Peyer's patch (tissue), 4 donors: ENCODE data around the gene GMIP. TPM values are rescaled to one million over a fixed set of nuclear protein-coding genes. Genes with fewer than 3 reads are reported as not detected.

Experiments used
- DNase-seq, 3 donors: peaks; one replicate each; pipeline ENCODE4 v3.0.0-alpha.2; 2017 to 2019
- H3K27ac ChIP-seq, 4 donors: fragments of 200-600 bp; sonication (generic); one replicate each; pipeline ENCODE4 v1.5.1; 2016 to 2019
- H3K27me3 ChIP-seq, 2 donors: fragments of 200-600 bp; sonication (generic); one replicate each; pipeline ENCODE4 v1.5.1; 2019
- H3K36me3 ChIP-seq, 3 donors: fragments of 200-600 bp; sonication (generic); one replicate each; pipeline ENCODE4 v1.5.1; 2016 to 2019
- H3K4me1 ChIP-seq, 4 donors: fragments of 200-600 bp; sonication (generic); one replicate each; pipeline ENCODE4 v1.5.1; 2016 to 2019
- H3K4me3 ChIP-seq, 4 donors: fragments of 200-600 bp; sonication (generic); 1 replicate in 3 of 4; 2 replicates in 1 of 4; pipeline ENCODE4 v1.5.1; 2016 to 2019; ENCODE audit warnings: mild to moderate bottlenecking in 1 of 4
- H3K9me3 ChIP-seq, 4 donors: fragments of 200-600 bp; sonication (generic); one replicate each; pipeline ENCODE4 v1.5.1; 2016 to 2019; ENCODE audit warnings: mild to moderate bottlenecking in 1 of 4
- POLR2A ChIP-seq, 2 donors: fragments of 450-650 bp; IDR thresholded peaks; one replicate each; pipeline ENCODE4 v1.5.1; 2017; ENCODE audit warnings: antibody characterized with exemption in 2 of 2, mild to moderate bottlenecking in 2 of 2, moderate library complexity in 2 of 2
- total RNA-seq, 4 donors: library from RNA; depleted of rRNA; stranded (reverse); fragments of >200 nt; gene quantifications; one replicate each; pipeline ENCODE4 v1.1.0, GENCODE V29; 2016
- TF ChIP-seq, protein P1 (sequence below), 6 experiments: fragments of 450-650 bp in 4 of 6; fragments of 200-600 bp in 2 of 6; sonication (generic) in 1 of 6; IDR thresholded peaks; one replicate each; pipeline ENCODE4 v1.5.1; 2017 to 2019; ENCODE audit warnings: antibody characterized with exemption in 6 of 6, mild to moderate bottlenecking in 3 of 6, moderate library complexity in 1 of 6

The GMIP gene
- total RNA-seq, 4 donors from 2014 or later, result 28.0 to 66.8 (median 42.8) TPM

DNA sequence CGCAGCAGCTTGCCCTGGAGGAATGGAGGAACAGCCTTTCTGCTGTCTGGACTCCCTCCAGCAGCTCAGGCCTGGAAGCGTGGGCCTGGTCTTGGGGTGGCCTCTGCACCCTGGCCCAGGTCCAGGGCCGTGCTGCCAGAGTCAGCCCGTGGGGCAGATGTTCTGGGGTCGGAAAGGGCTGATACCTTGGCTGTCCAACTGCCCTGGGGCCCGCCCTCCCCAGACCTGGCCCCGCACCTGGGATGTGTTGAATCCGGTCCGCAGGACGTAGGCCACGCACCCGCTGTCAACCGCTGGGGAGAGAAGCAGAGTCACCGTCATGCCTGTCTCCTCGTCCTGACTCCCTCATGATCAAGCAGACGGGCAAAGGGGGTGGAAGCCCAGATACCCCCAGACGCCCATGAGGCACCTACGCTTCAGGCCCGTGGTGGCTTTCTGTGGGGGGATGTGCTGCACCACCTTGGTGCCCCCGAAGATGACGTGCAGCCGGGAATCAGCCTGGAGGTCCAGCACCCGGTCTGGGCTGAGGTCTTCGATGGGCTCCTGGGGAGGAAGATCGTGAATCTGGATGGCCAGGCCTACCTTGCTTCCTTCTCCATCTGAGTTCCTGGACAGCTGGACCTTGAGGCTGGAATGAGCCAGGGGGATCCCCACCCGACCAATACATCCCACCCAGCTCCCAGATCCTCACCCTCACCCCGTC, 12.3 kb upstream of the GMIP start:
- Histone ChIP-seq H3K4me3 (no peak overlapping the region), H3K9me3 (no peaks in the 10 kb centered on the region), H3K27me3 (no peaks in the 10 kb centered on the region), H3K36me3 (peaks cover 0 to 97% (median 0%) of the 10 kb centered on the region in 3 donors), H3K27ac (no peak overlapping the region), H3K4me1 (peaks cover 0 to 1% (median 0%) of the 10 kb centered on the region in 4 donors)
- TF ChIP-seq POLR2A (IDR thresholded peaks at IDR 0.05), result no peak
- TF ChIP-seq, protein P1, sequence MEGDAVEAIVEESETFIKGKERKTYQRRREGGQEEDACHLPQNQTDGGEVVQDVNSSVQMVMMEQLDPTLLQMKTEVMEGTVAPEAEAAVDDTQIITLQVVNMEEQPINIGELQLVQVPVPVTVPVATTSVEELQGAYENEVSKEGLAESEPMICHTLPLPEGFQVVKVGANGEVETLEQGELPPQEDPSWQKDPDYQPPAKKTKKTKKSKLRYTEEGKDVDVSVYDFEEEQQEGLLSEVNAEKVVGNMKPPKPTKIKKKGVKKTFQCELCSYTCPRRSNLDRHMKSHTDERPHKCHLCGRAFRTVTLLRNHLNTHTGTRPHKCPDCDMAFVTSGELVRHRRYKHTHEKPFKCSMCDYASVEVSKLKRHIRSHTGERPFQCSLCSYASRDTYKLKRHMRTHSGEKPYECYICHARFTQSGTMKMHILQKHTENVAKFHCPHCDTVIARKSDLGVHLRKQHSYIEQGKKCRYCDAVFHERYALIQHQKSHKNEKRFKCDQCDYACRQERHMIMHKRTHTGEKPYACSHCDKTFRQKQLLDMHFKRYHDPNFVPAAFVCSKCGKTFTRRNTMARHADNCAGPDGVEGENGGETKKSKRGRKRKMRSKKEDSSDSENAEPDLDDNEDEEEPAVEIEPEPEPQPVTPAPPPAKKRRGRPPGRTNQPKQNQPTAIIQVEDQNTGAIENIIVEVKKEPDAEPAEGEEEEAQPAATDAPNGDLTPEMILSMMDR (IDR thresholded peaks at IDR 0.05), result no peak
- no peak for DNase-seq

DNA sequence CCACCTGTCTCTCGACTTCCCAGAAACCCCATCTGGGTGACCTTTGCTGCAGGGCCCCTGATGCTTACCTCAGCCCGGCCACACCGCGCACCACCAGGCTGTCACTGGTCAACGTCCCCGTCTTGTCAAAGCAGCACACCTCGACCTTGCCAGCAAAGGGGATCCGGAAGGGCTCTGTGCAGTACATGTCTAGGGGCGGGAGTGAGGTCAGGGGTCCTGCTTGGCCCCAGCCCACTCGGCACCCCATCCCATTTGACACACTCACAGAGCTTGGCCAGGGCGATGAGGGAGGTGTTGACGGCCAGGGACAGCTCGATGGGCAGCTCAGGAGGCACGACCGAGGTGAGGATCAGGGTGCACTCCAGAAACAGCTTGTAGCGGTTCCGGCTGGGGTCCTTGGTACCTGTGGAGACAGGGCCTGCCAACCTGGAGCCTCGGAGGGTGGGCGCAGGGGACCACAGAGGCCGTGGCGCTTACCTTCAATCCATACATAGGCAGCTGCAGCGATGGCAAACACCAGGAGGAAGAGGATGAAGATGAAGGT, 11.7 kb upstream of the GMIP start:
- H3K4me3 ChIP-seq, result no peak overlapping the region
- no peaks in the 10 kb centered on the region for H3K4me1 ChIP-seq
- peaks cover 0 to 100% (median 0%) of the 10 kb centered on the region in 3 donors for H3K36me3 ChIP-seq
- no peaks in the 10 kb centered on the region for H3K9me3 ChIP-seq
- no peak for DNase-seq
- H3K27ac ChIP-seq, result no peak overlapping the region
- TF ChIP-seq, protein P1 (IDR thresholded peaks at IDR 0.05), result no peak
- TF ChIP-seq POLR2A (IDR thresholded peaks at IDR 0.05), result no peak
- no peaks in the 10 kb centered on the region for H3K27me3 ChIP-seq

DNA sequence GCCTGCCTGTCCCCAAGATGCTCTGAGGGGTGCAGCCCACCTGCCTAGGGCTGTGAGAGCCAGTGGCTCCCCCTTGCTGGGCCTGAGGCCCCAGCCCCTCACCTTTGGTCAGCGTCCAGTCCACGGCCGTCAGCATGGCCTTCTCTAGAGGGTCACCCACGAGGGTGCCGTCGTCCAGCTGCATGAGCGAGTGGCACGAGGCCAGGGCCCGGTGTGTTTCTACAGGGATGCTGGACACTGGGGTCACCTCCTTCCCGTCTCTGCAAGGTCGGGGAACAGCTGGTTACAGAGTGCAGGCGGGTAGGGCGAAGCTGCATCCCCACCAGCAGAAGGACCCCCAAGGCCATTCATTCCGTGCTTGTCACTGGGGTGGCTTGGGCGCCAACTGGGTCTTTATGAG, 11.0 kb upstream of the GMIP start:
- peaks cover 0 to 100% (median 0%) of the 10 kb centered on the region in 3 donors for H3K36me3 ChIP-seq
- no peaks in the 10 kb centered on the region for H3K4me1 ChIP-seq

DNA sequence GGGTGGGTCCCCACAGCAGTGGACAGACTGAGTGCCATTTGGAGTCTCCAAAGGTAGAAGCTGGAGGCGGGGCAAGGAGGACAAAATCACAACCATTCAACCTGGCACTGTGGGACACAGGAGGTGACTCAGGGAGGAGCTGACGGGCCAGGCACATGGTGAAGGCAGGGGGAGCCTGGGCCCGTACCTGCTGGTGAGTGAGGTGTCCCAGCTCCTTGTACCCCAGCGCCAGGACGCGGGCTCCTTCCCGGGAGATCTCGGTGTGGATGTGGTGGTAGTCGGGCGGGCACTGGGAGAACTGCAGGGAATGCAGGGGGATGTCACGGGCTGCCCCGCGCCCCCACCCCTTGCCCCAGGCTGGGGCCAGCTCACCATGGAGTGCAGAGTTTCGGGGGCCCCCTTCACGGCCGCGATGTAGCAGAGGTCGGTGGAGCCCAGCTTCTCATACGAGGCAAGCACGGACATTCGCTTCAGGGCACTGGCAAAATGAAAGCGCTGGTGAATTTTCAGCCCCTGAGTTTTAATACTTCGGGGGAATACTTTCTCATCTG, 10.2 kb upstream of the GMIP start:
- TF ChIP-seq, protein P1 (IDR thresholded peaks at IDR 0.05), result no peak
- no peak for TF ChIP-seq POLR2A (IDR thresholded peaks at IDR 0.05)
- Histone ChIP-seq H3K36me3 (peaks cover 0 to 99% (median 0%) of the 10 kb centered on the region in 3 donors), H3K27me3 (no peaks in the 10 kb centered on the region), H3K27ac (no peak overlapping the region), H3K4me1 (no peaks in the 10 kb centered on the region), H3K9me3 (no peaks in the 10 kb centered on the region), H3K4me3 (no peak overlapping the region)
- no peak for DNase-seq

More for the DNA sequence above, 11.0 kb upstream of the GMIP start:
- TF ChIP-seq, protein P1 (IDR thresholded peaks at IDR 0.05), result no peak
- TF ChIP-seq POLR2A (IDR thresholded peaks at IDR 0.05), result no peak
- H3K27me3 ChIP-seq, result no peaks in the 10 kb centered on the region
- no peaks in the 10 kb centered on the region for H3K9me3 ChIP-seq
- H3K4me3 ChIP-seq, result no peak overlapping the region
- no peak overlapping the region for H3K27ac ChIP-seq
- DNase-seq, result no peak

DNA sequence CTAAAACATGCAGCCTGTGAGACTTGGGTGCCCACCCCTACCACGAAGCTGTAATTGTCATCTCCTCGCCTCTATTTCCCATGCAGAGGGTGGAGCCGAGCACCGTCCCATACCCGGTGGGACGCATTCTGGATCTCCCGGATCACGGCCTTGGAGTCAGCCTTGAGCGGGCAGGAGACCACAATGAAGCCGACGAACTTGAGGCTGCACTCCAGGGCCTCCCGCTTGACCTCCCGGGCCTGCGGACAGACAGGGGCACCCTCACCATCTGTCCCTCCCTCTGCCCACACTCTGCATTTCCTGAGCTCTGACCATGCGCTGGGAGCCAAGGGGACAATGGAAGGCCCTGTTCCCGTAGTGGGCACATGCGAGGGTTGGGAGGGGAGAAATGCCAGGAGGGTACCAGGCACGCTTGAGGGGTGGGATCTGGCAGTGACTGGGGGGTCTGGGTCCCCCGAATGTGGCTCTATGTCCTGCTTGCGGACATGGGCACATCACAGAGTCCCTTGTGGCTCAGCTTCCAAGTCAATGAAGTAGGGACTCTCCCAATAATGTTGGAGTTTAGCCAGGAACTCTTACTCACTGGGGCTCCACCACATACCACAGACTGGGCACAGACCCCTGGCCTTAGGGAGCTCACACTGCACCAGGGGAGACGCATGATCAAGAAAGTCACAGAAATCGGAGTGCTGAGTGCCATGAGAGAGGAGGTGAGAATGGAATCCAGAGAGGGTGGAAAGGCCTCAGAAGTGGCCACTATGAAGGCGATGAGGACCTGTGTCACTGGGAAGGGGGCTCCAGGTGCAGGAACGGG, 9.2 kb upstream of the GMIP start:
- H3K27me3 ChIP-seq, result no peaks in the 10 kb centered on the region
- no peaks in the 10 kb centered on the region for H3K4me1 ChIP-seq
- DNase-seq, result no peak
- H3K9me3 ChIP-seq, result no peaks in the 10 kb centered on the region
- H3K27ac ChIP-seq, result no peak overlapping the region
- H3K36me3 ChIP-seq, result peaks cover 0 to 90% (median 0%) of the 10 kb centered on the region in 3 donors
- no peak overlapping the region for H3K4me3 ChIP-seq
- TF ChIP-seq, protein P1 (IDR thresholded peaks at IDR 0.05), result no peak
- no peak for TF ChIP-seq POLR2A (IDR thresholded peaks at IDR 0.05)
